B cell (primary cell): ENCODE measurements around the gene NEMP1. TPM values are rescaled to one million over a fixed set of nuclear protein-coding genes. Genes with fewer than 3 reads are reported as not detected.

Experiments
- ATAC-seq: fragments of 200-7000 bp; cut with Tn5 transposase; one replicate; pipeline ENCODE4 v1.10.0; 2021; ENCODE audit warnings: low read depth, mild to moderate bottlenecking, moderate number of reproducible peaks, moderate library complexity
- CTCF ChIA-PET: fragments of 350-600 bp; sonication (Branson Sonifier 250); formaldehyde crosslinking; loops from one replicate; lab custom pipeline; 2021; ENCODE audit warnings: antibody characterized with exemption, inconsistent platforms; lab: Charles Lee
- POLR2A ChIA-PET: fragments of 350-600 bp; sonication (Branson Sonifier 250); formaldehyde crosslinking; loops from one replicate; lab custom pipeline; 2021; ENCODE audit warnings: antibody characterized with exemption; lab: Charles Lee
- DNase-seq: peaks from one replicate; pipeline ENCODE4 v3.0.0; 2013
- H2AFZ ChIP-seq: 2 replicates; pipeline ENCODE4 v1.6.1; 2012; ENCODE audit warnings: mild to moderate bottlenecking, low read depth, low read length; ENCODE audit not compliant: insufficient read depth, poor library complexity, severe bottlenecking
- H3K27ac ChIP-seq, 2 donors: 1 replicate in 1 of 2; 2 replicates in 1 of 2; pipeline ENCODE4 v1.5.1; 2012 to 2013; ENCODE audit warnings: low read length in 2 of 2, mild to moderate bottlenecking in 2 of 2, moderate library complexity in 1 of 2
- H3K27me3 ChIP-seq, 4 experiments: fragments of 200-600 bp in 1 of 4; sonication (generic) in 1 of 4; replicated peaks in 1 of 4; 1 replicate in 2 of 4; 2 replicates in 2 of 4; pipeline versions ENCODE4 v1.6.1 to v1.7.0; 2013 to 2016; ENCODE audit warnings: low read length in 3 of 4, mild to moderate bottlenecking in 2 of 4, mixed read lengths in 1 of 4, moderate library complexity in 1 of 4; ENCODE audit not compliant: insufficient read depth in 4 of 4, control insufficient read depth in 3 of 4; ENCODE audit errors: control extremely low read depth in 1 of 4
- H3K36me3 ChIP-seq, 2 experiments: replicated peaks in 1 of 2; 1 replicate in 1 of 2; 2 replicates in 1 of 2; pipeline versions ENCODE4 v1.6.1 to v1.7.1; 2013; ENCODE audit warnings: low read length in 1 of 2; ENCODE audit not compliant: insufficient read depth in 2 of 2, control insufficient read depth in 1 of 2; ENCODE audit errors: control extremely low read depth in 1 of 2, extremely low read depth in 1 of 2
- H3K4me1 ChIP-seq, 2 donors: fragments of 200-600 bp in 1 of 2; sonication (generic) in 1 of 2; 1 replicate in 1 of 2; 2 replicates in 1 of 2; pipeline versions ENCODE4 v1.5.1 to v1.6.1; 2013 to 2017; ENCODE audit warnings: low read length in 2 of 2; ENCODE audit not compliant: control insufficient read depth in 2 of 2, insufficient read depth in 2 of 2
- H3K4me2 ChIP-seq: replicated peaks from 2 replicates; pipeline ENCODE3; 2012; ENCODE audit warnings: mild to moderate bottlenecking, low read depth, low read length; ENCODE audit not compliant: poor library complexity, severe bottlenecking
- H3K4me3 ChIP-seq, 5 experiments: fragments of 200-600 bp in 1 of 5; sonication (generic) in 1 of 5; 1 replicate in 3 of 5; 2 replicates in 2 of 5; pipeline versions ENCODE4 v1.5.1 to v1.7.0; 2011 to 2016; ENCODE audit warnings: low read length in 4 of 5, mild to moderate bottlenecking in 4 of 5, low read depth in 2 of 5, control low read depth in 1 of 5, moderate library complexity in 1 of 5; ENCODE audit not compliant: insufficient read depth in 1 of 5; ENCODE audit errors: control extremely low read depth in 1 of 5, extremely low read depth in 1 of 5
- H3K79me2 ChIP-seq: fragments of 200-600 bp; sonication (generic); one replicate; pipeline ENCODE4 v1.6.0; 2016; ENCODE audit warnings: low read length; ENCODE audit not compliant: control insufficient read depth, insufficient read depth
- H3K9ac ChIP-seq: fragments of 200-600 bp; sonication (generic); 2 replicates; pipeline ENCODE4 v1.6.1; 2017; ENCODE audit warnings: mild to moderate bottlenecking, low read length, moderate library complexity
- H3K9me3 ChIP-seq, 3 donors: one replicate each; pipeline versions ENCODE4 v1.6.1 to v1.7.1; 2013; ENCODE audit warnings: low read length in 2 of 3; ENCODE audit not compliant: control insufficient read depth in 2 of 3, insufficient read depth in 1 of 3; ENCODE audit errors: control extremely low read depth in 1 of 3
- H4K20me1 ChIP-seq: 2 replicates; pipeline ENCODE4 v1.6.0; 2012; ENCODE audit warnings: mild to moderate bottlenecking, low read length; ENCODE audit not compliant: insufficient read depth, control insufficient read depth, poor library complexity, severe bottlenecking
- H3K27ac Mint-ChIP-seq: one replicate; pipeline ENCODE4 v1.8.0; 2021; ENCODE audit warnings: mixed read lengths
- H3K27me3 Mint-ChIP-seq: one replicate; pipeline ENCODE4 v1.8.0; 2021; ENCODE audit warnings: mixed read lengths
- H3K4me1 Mint-ChIP-seq: one replicate; pipeline ENCODE4 v1.8.0; 2021; ENCODE audit warnings: mixed read lengths
- H3K4me3 Mint-ChIP-seq: one replicate; pipeline ENCODE4 v1.8.0; 2021; ENCODE audit warnings: mixed read lengths
- H3K9me3 Mint-ChIP-seq: one replicate; pipeline ENCODE4 v1.8.0; 2022; ENCODE audit warnings: mixed read lengths; ENCODE audit not compliant: insufficient read depth
- EZH2 ChIP-seq: IDR thresholded peaks from 2 replicates; pipeline ENCODE4 v1.6.1; 2012; ENCODE audit warnings: borderline replicate concordance, low read depth, mild to moderate bottlenecking, moderate library complexity, low read length; ENCODE audit not compliant: insufficient read depth, poor library complexity, severe bottlenecking
- WGBS: methylation state at CpG from one replicate; pipeline ENCODE4 v1.1.5; 2013; ENCODE audit warnings: missing lambda C conversion rate; ENCODE audit not compliant: insufficient coverage; 5-methylcytosine and 5-hydroxymethylcytosine counted together
- intact Hi-C: fragments of 100-400 bp; cut with micrococcal nuclease; formaldehyde crosslinking; loops from one replicate; pipeline ENCODE4 v1.10.0; 2022
- polyA plus RNA-seq: library from polyadenylated mRNA; depleted of rRNA; stranded (reverse); fragments of >200 nt; gene quantifications from 2 replicates; pipeline ENCODE4 v1.2.3, GENCODE V29; 2012
- total RNA-seq, 2 donors: library from RNA; stranded (reverse); fragments of 120-200 nt in 1 of 2; gene quantifications; 1 replicate in 1 of 2; 2 replicates in 1 of 2; pipeline versions ENCODE4 v1.2.3 to v1.2.4, GENCODE V29; 2013 to 2022
- TF ChIP-seq, protein P1 (sequence below): fragments of 200-600 bp; IDR thresholded peaks from one replicate; pipeline ENCODE4 v1.8.0; 2022; ENCODE audit warnings: antibody characterized with exemption, mild to moderate bottlenecking

The NEMP1 gene
- total and polyA plus RNA-seq, 2 donors (not counting 1 experiment from before 2014, with no cell fraction given), result 13.6 to 35.0 TPM

DNA sequence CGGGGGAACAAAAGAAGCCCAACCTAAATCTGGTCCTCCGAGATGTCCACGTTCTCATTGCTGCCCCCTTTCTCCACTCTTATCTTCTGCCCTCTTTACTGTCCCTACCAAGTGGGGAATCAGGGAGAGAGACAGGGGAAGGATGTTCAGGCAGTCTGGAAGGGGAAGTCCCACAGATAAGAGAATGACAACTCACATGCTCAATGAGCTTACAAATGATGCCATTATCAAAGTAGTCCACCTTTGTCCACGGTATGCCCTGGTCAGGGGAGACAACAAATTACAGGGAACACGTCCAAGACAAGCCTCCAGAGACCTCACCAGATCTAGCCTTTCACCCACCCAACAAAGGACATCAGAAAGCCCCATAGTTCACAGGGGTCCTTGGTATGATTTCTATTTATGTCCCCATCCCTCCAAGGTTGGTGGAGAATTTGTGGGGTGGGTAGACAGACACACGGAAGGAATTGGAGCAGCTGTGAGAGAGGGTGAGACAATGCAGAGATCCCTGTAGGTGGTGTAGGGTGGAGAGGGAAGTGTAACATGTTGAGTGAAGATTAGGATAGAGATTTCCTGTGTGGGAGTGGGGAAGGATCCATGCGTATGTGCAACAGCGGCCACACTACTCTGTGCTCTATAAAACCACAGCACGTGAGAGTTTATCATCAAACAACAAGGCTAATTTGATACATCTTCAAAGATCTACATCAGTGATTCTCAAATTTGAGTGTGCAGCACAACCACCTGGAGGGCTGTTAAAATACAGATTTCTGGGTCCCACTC lies 39.4 kb downstream of the NEMP1 start:
- 68% methylated on average over 4 of the region's 9 CpGs for WGBS
- H2AFZ ChIP-seq, result no peak overlapping the region
- Mint-ChIP-seq H3K9me3 (no peaks in the 10 kb centered on the region), H3K4me3 (no peak overlapping the region), H3K27me3 (no peaks in the 10 kb centered on the region), H3K27ac (no peak overlapping the region), H3K4me1 (no peaks in the 10 kb centered on the region)
- ATAC-seq (no peak), DNase-seq (no peak)
- H3K79me2 ChIP-seq, result no peaks in the 10 kb centered on the region
- no peak overlapping the region for H3K27ac ChIP-seq
- no peak overlapping the region for H3K4me2 ChIP-seq
- intact Hi-C loops, result no loop called here
- no peak overlapping the region for H3K4me3 ChIP-seq
- no peaks in the 10 kb centered on the region for H3K9me3 ChIP-seq
- CTCF ChIA-PET, result interaction anchor here (1.3 kb wide), 1 partner anchor 73 kb away, joined by 7 read pairs; the partner anchor contains the start of gene STAT6
- TF ChIP-seq EZH2, result no peak
- TF ChIP-seq, protein P1, sequence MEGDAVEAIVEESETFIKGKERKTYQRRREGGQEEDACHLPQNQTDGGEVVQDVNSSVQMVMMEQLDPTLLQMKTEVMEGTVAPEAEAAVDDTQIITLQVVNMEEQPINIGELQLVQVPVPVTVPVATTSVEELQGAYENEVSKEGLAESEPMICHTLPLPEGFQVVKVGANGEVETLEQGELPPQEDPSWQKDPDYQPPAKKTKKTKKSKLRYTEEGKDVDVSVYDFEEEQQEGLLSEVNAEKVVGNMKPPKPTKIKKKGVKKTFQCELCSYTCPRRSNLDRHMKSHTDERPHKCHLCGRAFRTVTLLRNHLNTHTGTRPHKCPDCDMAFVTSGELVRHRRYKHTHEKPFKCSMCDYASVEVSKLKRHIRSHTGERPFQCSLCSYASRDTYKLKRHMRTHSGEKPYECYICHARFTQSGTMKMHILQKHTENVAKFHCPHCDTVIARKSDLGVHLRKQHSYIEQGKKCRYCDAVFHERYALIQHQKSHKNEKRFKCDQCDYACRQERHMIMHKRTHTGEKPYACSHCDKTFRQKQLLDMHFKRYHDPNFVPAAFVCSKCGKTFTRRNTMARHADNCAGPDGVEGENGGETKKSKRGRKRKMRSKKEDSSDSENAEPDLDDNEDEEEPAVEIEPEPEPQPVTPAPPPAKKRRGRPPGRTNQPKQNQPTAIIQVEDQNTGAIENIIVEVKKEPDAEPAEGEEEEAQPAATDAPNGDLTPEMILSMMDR, result no peak
- no peak overlapping the region for H3K9ac ChIP-seq
- peaks cover 0 to 4% of the 10 kb centered on the region in 2 donors for H3K4me1 ChIP-seq
- POLR2A ChIA-PET, result no interaction called here
- no peaks in the 10 kb centered on the region for H4K20me1 ChIP-seq
- no peaks in the 10 kb centered on the region for H3K36me3 ChIP-seq
- no peaks in the 10 kb centered on the region for H3K27me3 ChIP-seq

DNA sequence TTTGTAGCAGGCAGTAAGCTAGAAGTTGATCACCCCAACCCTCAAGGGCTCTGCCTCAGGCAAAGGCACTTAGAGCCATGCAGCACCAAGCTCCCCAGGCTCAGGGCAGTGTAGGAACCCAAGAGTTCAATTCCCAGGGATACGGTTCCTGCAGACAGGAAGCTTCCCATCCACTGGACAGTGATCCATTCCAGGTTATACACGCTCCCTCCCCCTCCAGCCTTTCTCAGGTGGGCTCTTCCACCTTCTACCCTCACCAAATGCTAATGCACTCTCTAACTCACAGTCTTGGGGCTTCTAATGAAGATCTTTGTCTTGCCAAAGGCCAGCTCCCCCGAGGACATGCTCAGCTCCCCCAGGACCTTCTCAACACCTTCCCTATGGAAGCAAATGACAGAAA lies 41.3 kb downstream of the NEMP1 start:
- POLR2A ChIA-PET, result interaction anchor here (0.6 kb wide), 1 partner anchor 23 kb away, joined by 3 read pairs; no protein-coding TSS in a partner anchor
- no peak for ATAC-seq

More for the DNA sequence above, 41.3 kb downstream of the NEMP1 start:
- TF ChIP-seq, protein P1, result no peak
- TF ChIP-seq EZH2, result no peak
- no peaks in the 10 kb centered on the region for H4K20me1 ChIP-seq
- H3K9me3 Mint-ChIP-seq, result no peaks in the 10 kb centered on the region
- no peaks in the 10 kb centered on the region for H3K4me1 Mint-ChIP-seq
- WGBS, result 93% methylated on average over 2 of the region's 3 CpGs
- H3K27me3 ChIP-seq, result no peaks in the 10 kb centered on the region
- H3K27ac ChIP-seq, result no peak overlapping the region
- no peak overlapping the region for H3K4me3 ChIP-seq
- no peak overlapping the region for H2AFZ ChIP-seq
- CTCF ChIA-PET, result interaction anchor here (0.5 to 2.0 kb wide), 2 partner anchors 32 to 679 kb away, joined by 3 to 5 read pairs; no protein-coding TSS in a partner anchor
- DNase-seq, result no peak
- no peak overlapping the region for H3K27ac Mint-ChIP-seq
- H3K4me3 Mint-ChIP-seq, result no peak overlapping the region
- H3K4me1 ChIP-seq, result peaks cover 0 to 4% of the 10 kb centered on the region in 2 donors
- no peaks in the 10 kb centered on the region for H3K9me3 ChIP-seq
- H3K79me2 ChIP-seq, result no peaks in the 10 kb centered on the region
- no peak overlapping the region for H3K4me2 ChIP-seq
- no peaks in the 10 kb centered on the region for H3K27me3 Mint-ChIP-seq
- intact Hi-C loops, result no loop called here
- H3K36me3 ChIP-seq, result no peaks in the 10 kb centered on the region
- no peak overlapping the region for H3K9ac ChIP-seq
